Activated T-helper 2 cell treated with anti-CD3 and anti-CD28 coated beads, Interferon-gamma antibody, Interleukin-2, Interleukin-4, amounts not matched to agents 10 μg/mL and 5 μg/mL and 100 μg/mL, durations not matched to agents 14 hours and 24 hours and 36 hours (primary cell): ENCODE results near the gene LMO1. TPM values are rescaled to one million over a fixed set of nuclear protein-coding genes. Genes with fewer than 3 reads are reported as not detected.

Experiments
- DNase-seq: peaks from one replicate; pipeline ENCODE4 v3.0.0; 2021; ENCODE audit warnings: low spot score
- H3K27ac Mint-ChIP-seq: one replicate; pipeline ENCODE4 v1.8.0; 2021; ENCODE audit warnings: mixed read lengths
- H3K27me3 Mint-ChIP-seq: one replicate; pipeline ENCODE4 v1.8.0; 2021; ENCODE audit warnings: low read depth, mixed read lengths
- H3K36me3 Mint-ChIP-seq: one replicate; pipeline ENCODE4 v1.8.0; 2021; ENCODE audit warnings: low read depth, mixed read lengths
- H3K4me1 Mint-ChIP-seq: one replicate; pipeline ENCODE4 v1.8.0; 2021; ENCODE audit warnings: low read depth, mixed read lengths
- H3K4me3 Mint-ChIP-seq: one replicate; pipeline ENCODE4 v1.8.0; 2021; ENCODE audit warnings: low read depth, mild to moderate bottlenecking, moderate library complexity, mixed read lengths
- H3K9me3 Mint-ChIP-seq: one replicate; pipeline ENCODE4 v1.8.0; 2021; ENCODE audit warnings: mixed read lengths
- intact Hi-C: fragments of 100-400 bp; cut with micrococcal nuclease; formaldehyde crosslinking; loops from one replicate; pipeline ENCODE4 v1.15.1; 2023
- total RNA-seq: library from RNA; stranded (reverse); gene quantifications from 2 replicates; pipeline ENCODE4 v1.2.3, GENCODE V29; 2022

LMO1 gene
- total RNA-seq, 1 donor from 2014 or later = not detected

GRCh38 chr11:8285228-8285627 is 21.6 kb upstream of the LMO1 start:
- intact Hi-C loops = no loop called here
- Mint-ChIP-seq H3K4me1 (no peaks in the 10 kb centered on the region), H3K36me3 (no peaks in the 10 kb centered on the region), H3K9me3 (no peaks in the 10 kb centered on the region), H3K27me3 (peaks cover 8% of the 10 kb centered on the region), H3K4me3 (no peak overlapping the region), H3K27ac (no peak overlapping the region)
- DNase-seq = no peak

GRCh38 chr11:8283465-8284230 is 20.0 kb upstream of the LMO1 start:
- H3K27me3 Mint-ChIP-seq = peaks cover 8% of the 10 kb centered on the region
- no peaks in the 10 kb centered on the region for H3K9me3 Mint-ChIP-seq
- no peaks in the 10 kb centered on the region for H3K36me3 Mint-ChIP-seq
- DNase-seq = no peak
- H3K27ac Mint-ChIP-seq = no peak overlapping the region
- intact Hi-C loops = no loop called here
- H3K4me1 Mint-ChIP-seq = no peaks in the 10 kb centered on the region
- no peak overlapping the region for H3K4me3 Mint-ChIP-seq

- Mint-ChIP-seq H3K4me1 (no peaks in the 10 kb centered on the region), H3K9me3 (no peaks in the 10 kb centered on the region), H3K4me3 (no peak overlapping the region), H3K27me3 (peaks cover 8% of the 10 kb centered on the region), H3K36me3 (no peaks in the 10 kb centered on the region), H3K27ac (no peak overlapping the region)
- no peak for DNase-seq
- intact Hi-C loops = no loop called here
Measured at GRCh38 chr11:8283100-8283464, 19.4 kb upstream of the LMO1 start.

GRCh38 chr11:8282631-8283030 is 19.0 kb upstream of the LMO1 start:
- Mint-ChIP-seq H3K27ac (no peak overlapping the region), H3K36me3 (no peaks in the 10 kb centered on the region), H3K4me3 (no peak overlapping the region), H3K4me1 (no peaks in the 10 kb centered on the region), H3K9me3 (no peaks in the 10 kb centered on the region), H3K27me3 (peaks cover 8% of the 10 kb centered on the region)
- intact Hi-C loops = no loop called here
- DNase-seq = no peak

- H3K4me3 Mint-ChIP-seq = no peak overlapping the region
- H3K9me3 Mint-ChIP-seq = no peaks in the 10 kb centered on the region
- no peaks in the 10 kb centered on the region for H3K4me1 Mint-ChIP-seq
- intact Hi-C loops = no loop called here
- no peak for DNase-seq
- no peaks in the 10 kb centered on the region for H3K36me3 Mint-ChIP-seq
- H3K27ac Mint-ChIP-seq = no peak overlapping the region
- H3K27me3 Mint-ChIP-seq = peaks cover 11% of the 10 kb centered on the region
Measured at GRCh38 chr11:8281266-8281665, 17.6 kb upstream of the LMO1 start.

GRCh38 chr11:8277691-8278090 is 14.0 kb upstream of the LMO1 start:
- Mint-ChIP-seq H3K4me3 (no peak overlapping the region), H3K27me3 (peaks cover 12% of the 10 kb centered on the region), H3K4me1 (no peaks in the 10 kb centered on the region), H3K9me3 (no peaks in the 10 kb centered on the region), H3K36me3 (no peaks in the 10 kb centered on the region), H3K27ac (no peak overlapping the region)
- intact Hi-C loops = no loop called here
- no peak for DNase-seq

- DNase-seq = no peak
- peaks cover 20% of the 10 kb centered on the region for H3K27me3 Mint-ChIP-seq
- no peaks in the 10 kb centered on the region for H3K4me1 Mint-ChIP-seq
- no peak overlapping the region for H3K4me3 Mint-ChIP-seq
- H3K36me3 Mint-ChIP-seq = no peaks in the 10 kb centered on the region
- H3K9me3 Mint-ChIP-seq = no peaks in the 10 kb centered on the region
- no peak overlapping the region for H3K27ac Mint-ChIP-seq
- intact Hi-C loops = no loop called here
Measured at GRCh38 chr11:8276528-8276927, 12.8 kb upstream of the LMO1 start.

GRCh38 chr11:8273287-8273686 is 9.6 kb upstream of the LMO1 start:
- Mint-ChIP-seq H3K27ac (no peak overlapping the region), H3K36me3 (no peaks in the 10 kb centered on the region), H3K27me3 (peaks cover 50% of the 10 kb centered on the region), H3K4me1 (no peaks in the 10 kb centered on the region), H3K4me3 (no peak overlapping the region), H3K9me3 (no peaks in the 10 kb centered on the region)
- intact Hi-C loops = no loop called here
- no peak for DNase-seq

- no peaks in the 10 kb centered on the region for H3K36me3 Mint-ChIP-seq
- no peak overlapping the region for H3K27ac Mint-ChIP-seq
- no peak overlapping the region for H3K4me3 Mint-ChIP-seq
- intact Hi-C loops = no loop called here
- H3K27me3 Mint-ChIP-seq = peaks cover 61% of the 10 kb centered on the region
- DNase-seq = no peak
- H3K4me1 Mint-ChIP-seq = no peaks in the 10 kb centered on the region
- H3K9me3 Mint-ChIP-seq = no peaks in the 10 kb centered on the region
Measured at GRCh38 chr11:8271106-8271886, 7.6 kb upstream of the LMO1 start.

- Mint-ChIP-seq H3K4me1 (no peaks in the 10 kb centered on the region), H3K27ac (no peak overlapping the region), H3K27me3 (peaks cover 73% of the 10 kb centered on the region), H3K36me3 (no peaks in the 10 kb centered on the region), H3K4me3 (no peak overlapping the region), H3K9me3 (no peaks in the 10 kb centered on the region)
- intact Hi-C loops = no loop called here
- no peak for DNase-seq
Measured at GRCh38 chr11:8269636-8270035, 6.0 kb upstream of the LMO1 start.

GRCh38 chr11:8268530-8269400 is 5.1 kb upstream of the LMO1 start:
- Mint-ChIP-seq H3K36me3 (no peaks in the 10 kb centered on the region), H3K27me3 (peaks cover 78% of the 10 kb centered on the region), H3K4me3 (peak overlapping the region; percentile 26), H3K4me1 (peaks cover 4% of the 10 kb centered on the region), H3K9me3 (no peaks in the 10 kb centered on the region), H3K27ac (no peak overlapping the region)
- intact Hi-C loops = no loop called here
- DNase-seq = no peak

- Mint-ChIP-seq H3K9me3 (no peaks in the 10 kb centered on the region), H3K27me3 (peaks cover 84% of the 10 kb centered on the region), H3K4me3 (no peak overlapping the region), H3K27ac (no peak overlapping the region), H3K36me3 (no peaks in the 10 kb centered on the region), H3K4me1 (peaks cover 8% of the 10 kb centered on the region)
- no peak for DNase-seq
- intact Hi-C loops = no loop called here
Measured at GRCh38 chr11:8267831-8268529, 4.3 kb upstream of the LMO1 start.
